Gastrocnemius medialis (tissue), 4 donors: Measurements from ENCODE around the gene ZNF283. TPM values are rescaled to one million over a fixed set of nuclear protein-coding genes. Genes with fewer than 3 reads are reported as not detected.

Source experiments
- ATAC-seq, 2 donors: fragments of 150-250 bp; one replicate each; pipeline ENCODE4 v1.9.1; 2016
- DNase-seq, 2 donors: peaks; one replicate each; pipeline ENCODE4 v3.0.0-alpha.2; 2019
- H3K27ac ChIP-seq, 4 donors: fragments of 200-600 bp; sonication (generic); 1 replicate in 1 of 4; 2 replicates in 3 of 4; pipeline ENCODE4 v1.5.1; 2016 to 2018; ENCODE audit warnings: mild to moderate bottlenecking in 2 of 4, moderate library complexity in 1 of 4
- H3K27me3 ChIP-seq, 3 donors: fragments of 200-600 bp; sonication (generic) in 2 of 3; 1 replicate in 1 of 3; 2 replicates in 2 of 3; pipeline versions ENCODE4 v1.5.1 to v1.6.0; 2016 to 2019; ENCODE audit warnings: mild to moderate bottlenecking in 1 of 3, moderate library complexity in 1 of 3
- H3K36me3 ChIP-seq, 2 donors: fragments of 200-600 bp; sonication (generic) in 1 of 2; one replicate each; pipeline ENCODE4 v1.5.1; 2017 to 2018
- H3K4me1 ChIP-seq, 2 donors: fragments of 200-600 bp; sonication (generic) in 1 of 2; one replicate each; pipeline ENCODE4 v1.5.1; 2016 to 2017; ENCODE audit warnings: mild to moderate bottlenecking in 2 of 2
- H3K4me3 ChIP-seq, 4 donors: fragments of 200-600 bp; sonication (generic) in 3 of 4; 1 replicate in 1 of 4; 2 replicates in 3 of 4; pipeline ENCODE4 v1.5.1; 2016 to 2019; ENCODE audit warnings: mild to moderate bottlenecking in 2 of 4
- H3K9me3 ChIP-seq, 3 donors: fragments of 200-600 bp; sonication (generic) in 2 of 3; 1 replicate in 1 of 3; 2 replicates in 2 of 3; pipeline ENCODE4 v1.5.1; 2016 to 2019
- POLR2A ChIP-seq, 2 donors: fragments of 450-650 bp; IDR thresholded peaks; one replicate each; pipeline ENCODE4 v1.6.1; 2017; ENCODE audit warnings: antibody characterized with exemption in 2 of 2, mild to moderate bottlenecking in 2 of 2, moderate library complexity in 2 of 2
- in situ Hi-C, 4 donors: fragments of 200-750 bp; cut with MboI; loops; one replicate each; pipeline versions ENCODE4 v1.15.0 to v1.8.0; 2017; ENCODE audit warnings: low sequenced_read_pairs in 4 of 4
- intact Hi-C: fragments of 100-400 bp; cut with DNase I; formaldehyde crosslinking; loops from one replicate; pipeline ENCODE4 v1.15.1; 2023; ENCODE audit warnings: low total_unique reads
- total RNA-seq, 4 donors: library from RNA; depleted of rRNA; stranded (reverse); fragments of >200 nt; gene quantifications; one replicate each; pipeline versions ENCODE4 v1.1.0 to v1.2.3, GENCODE V29; 2016
- TF ChIP-seq, protein P1 (sequence below), 5 experiments: fragments of 450-650 bp in 3 of 5; fragments of 200-600 bp in 2 of 5; sonication (generic) in 2 of 5; IDR thresholded peaks in 4 of 5; conservative IDR thresholded peaks in 1 of 5; 1 replicate in 4 of 5; 2 replicates in 1 of 5; pipeline ENCODE4 v1.5.1; 2016 to 2019; ENCODE audit warnings: antibody characterized with exemption in 5 of 5, mild to moderate bottlenecking in 3 of 5, moderate library complexity in 3 of 5

The ZNF283 gene
- total RNA-seq, 4 donors from 2014 or later: 1.4 to 7.3 (median 2.1) TPM

DNA sequence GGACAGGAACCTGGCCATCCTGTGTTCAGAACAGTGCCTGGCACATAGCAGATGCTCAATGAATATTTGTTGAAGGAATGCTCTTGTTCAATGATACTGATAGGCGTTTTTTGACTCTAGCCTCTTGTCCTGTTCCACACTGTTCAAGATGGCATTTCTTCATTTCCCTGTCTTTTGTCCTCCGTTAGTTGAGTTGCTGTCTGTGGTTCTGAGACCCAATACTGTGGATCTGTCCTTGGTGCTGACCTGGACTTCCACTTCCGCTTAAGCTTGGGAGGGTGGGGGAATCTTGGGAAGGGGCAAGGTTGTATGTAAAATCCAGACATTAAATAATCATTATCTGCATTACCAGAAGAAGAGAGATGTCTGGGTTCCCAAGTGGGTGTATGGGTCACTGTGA is 38.1 kb upstream of the ZNF283 start:
- Histone ChIP-seq H3K27me3 (no peaks in the 10 kb centered on the region), H3K36me3 (no peaks in the 10 kb centered on the region), H3K4me3 (no peak overlapping the region), H3K27ac (no peak overlapping the region), H3K4me1 (no peaks in the 10 kb centered on the region), H3K9me3 (no peaks in the 10 kb centered on the region)
- no peak for TF ChIP-seq POLR2A (IDR thresholded peaks at IDR 0.05)
- ATAC-seq (no peak), DNase-seq (no peak)
- intact Hi-C loops: no loop called here
- in situ Hi-C loops: loop anchor here in 1 of 4 donors (5.0 kb wide), 1 partner anchor 42 kb away; no protein-coding TSS in a partner anchor

DNA sequence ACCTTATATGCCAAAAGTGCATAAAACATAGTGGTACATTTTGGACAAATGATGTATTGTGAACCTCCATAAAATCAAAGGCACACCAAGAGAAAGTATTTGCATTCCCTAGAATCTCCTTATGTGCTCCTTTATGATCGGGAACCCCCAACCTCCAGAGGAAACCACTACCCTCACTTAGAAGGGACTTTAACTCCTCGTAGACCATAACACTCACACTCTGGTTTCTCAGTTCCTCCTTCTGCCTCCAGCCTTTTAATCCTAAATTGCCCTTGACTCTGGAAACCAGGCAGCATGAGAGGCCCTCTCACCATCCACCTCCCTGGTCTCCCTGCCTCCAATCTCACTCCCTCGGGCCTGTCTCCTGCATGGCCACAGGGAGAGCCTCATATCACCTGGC is 36.5 kb upstream of the ZNF283 start:
- in situ Hi-C loops (no loop called here), intact Hi-C loops (no loop called here)
- H3K27me3 ChIP-seq: peaks cover 0 to 2% (median 0%) of the 10 kb centered on the region in 3 donors
- H3K27ac ChIP-seq: no peak overlapping the region
- DNase-seq (no peak), ATAC-seq (no peak)
- H3K36me3 ChIP-seq: no peaks in the 10 kb centered on the region
- TF ChIP-seq POLR2A (IDR thresholded peaks at IDR 0.05): no peak
- TF ChIP-seq, protein P1, sequence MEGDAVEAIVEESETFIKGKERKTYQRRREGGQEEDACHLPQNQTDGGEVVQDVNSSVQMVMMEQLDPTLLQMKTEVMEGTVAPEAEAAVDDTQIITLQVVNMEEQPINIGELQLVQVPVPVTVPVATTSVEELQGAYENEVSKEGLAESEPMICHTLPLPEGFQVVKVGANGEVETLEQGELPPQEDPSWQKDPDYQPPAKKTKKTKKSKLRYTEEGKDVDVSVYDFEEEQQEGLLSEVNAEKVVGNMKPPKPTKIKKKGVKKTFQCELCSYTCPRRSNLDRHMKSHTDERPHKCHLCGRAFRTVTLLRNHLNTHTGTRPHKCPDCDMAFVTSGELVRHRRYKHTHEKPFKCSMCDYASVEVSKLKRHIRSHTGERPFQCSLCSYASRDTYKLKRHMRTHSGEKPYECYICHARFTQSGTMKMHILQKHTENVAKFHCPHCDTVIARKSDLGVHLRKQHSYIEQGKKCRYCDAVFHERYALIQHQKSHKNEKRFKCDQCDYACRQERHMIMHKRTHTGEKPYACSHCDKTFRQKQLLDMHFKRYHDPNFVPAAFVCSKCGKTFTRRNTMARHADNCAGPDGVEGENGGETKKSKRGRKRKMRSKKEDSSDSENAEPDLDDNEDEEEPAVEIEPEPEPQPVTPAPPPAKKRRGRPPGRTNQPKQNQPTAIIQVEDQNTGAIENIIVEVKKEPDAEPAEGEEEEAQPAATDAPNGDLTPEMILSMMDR (IDR thresholded peaks at IDR 0.05 in 4 of 5, conservative IDR thresholded peaks at IDR 0.05 in 1 of 5): no peak
- no peaks in the 10 kb centered on the region for H3K9me3 ChIP-seq
- no peaks in the 10 kb centered on the region for H3K4me1 ChIP-seq
- H3K4me3 ChIP-seq: no peak overlapping the region

DNA sequence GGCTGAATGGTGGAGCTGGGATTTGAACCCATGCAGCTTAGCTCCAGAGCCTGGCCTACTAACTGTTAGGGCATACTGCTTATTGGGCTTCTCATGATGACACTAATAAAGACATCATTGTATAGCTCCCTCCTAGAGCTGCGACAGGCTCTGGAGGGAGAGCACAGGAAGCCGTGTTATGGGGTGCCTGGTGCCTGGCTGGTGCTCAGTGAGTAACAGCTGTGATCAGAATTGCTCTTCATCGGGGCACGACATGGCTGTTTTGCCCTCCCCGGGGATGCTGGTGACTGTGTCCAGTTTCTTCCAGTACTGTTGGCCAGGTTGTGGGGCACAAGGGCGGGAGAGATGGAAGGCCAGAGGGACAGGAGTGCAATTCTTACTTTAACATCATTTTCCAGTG is 30.0 kb upstream of the ZNF283 start:
- Histone ChIP-seq H3K4me1 (no peaks in the 10 kb centered on the region), H3K36me3 (no peaks in the 10 kb centered on the region), H3K4me3 (no peak overlapping the region), H3K27ac (no peak overlapping the region), H3K9me3 (no peaks in the 10 kb centered on the region), H3K27me3 (peaks cover 0 to 25% (median 21%) of the 10 kb centered on the region in 3 donors)
- in situ Hi-C loops: no loop called here
- TF ChIP-seq, protein P1 (IDR thresholded peaks at IDR 0.05 in 4 of 5, conservative IDR thresholded peaks at IDR 0.05 in 1 of 5): no peak
- TF ChIP-seq POLR2A (IDR thresholded peaks at IDR 0.05): no peak
- ATAC-seq (no peak), DNase-seq (no peak)
- intact Hi-C loops: no loop called here

DNA sequence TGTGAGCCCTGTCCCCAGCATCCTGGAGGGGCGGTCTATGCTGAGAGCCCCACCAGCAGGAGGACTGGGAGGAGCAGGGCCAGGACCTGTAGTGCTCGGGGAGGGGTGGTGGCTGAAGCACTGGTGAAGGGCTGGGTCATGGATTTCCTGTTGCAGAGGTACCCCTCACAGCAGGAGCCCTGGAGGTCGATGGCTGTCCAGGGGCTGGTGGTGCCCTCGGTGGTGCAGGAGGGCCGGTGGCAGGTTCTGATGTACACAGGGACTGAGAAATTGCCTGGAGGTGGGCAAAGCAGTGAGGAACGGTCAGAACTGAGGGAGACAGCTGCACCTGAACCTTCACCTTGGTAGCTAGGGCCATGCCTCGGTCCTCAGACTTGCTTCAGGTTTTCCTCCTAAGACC is 29.6 kb upstream of the ZNF283 start:
- DNase-seq (no peak), ATAC-seq (no peak)
- H3K36me3 ChIP-seq: no peaks in the 10 kb centered on the region
- H3K27me3 ChIP-seq: peaks cover 0 to 25% (median 21%) of the 10 kb centered on the region in 3 donors
- H3K9me3 ChIP-seq: no peaks in the 10 kb centered on the region
- TF ChIP-seq POLR2A (IDR thresholded peaks at IDR 0.05): no peak
- TF ChIP-seq, protein P1 (IDR thresholded peaks at IDR 0.05 in 4 of 5, conservative IDR thresholded peaks at IDR 0.05 in 1 of 5): no peak
- intact Hi-C loops: no loop called here
- H3K4me3 ChIP-seq: no peak overlapping the region
- H3K27ac ChIP-seq: no peak overlapping the region
- H3K4me1 ChIP-seq: no peaks in the 10 kb centered on the region
- in situ Hi-C loops: no loop called here

DNA sequence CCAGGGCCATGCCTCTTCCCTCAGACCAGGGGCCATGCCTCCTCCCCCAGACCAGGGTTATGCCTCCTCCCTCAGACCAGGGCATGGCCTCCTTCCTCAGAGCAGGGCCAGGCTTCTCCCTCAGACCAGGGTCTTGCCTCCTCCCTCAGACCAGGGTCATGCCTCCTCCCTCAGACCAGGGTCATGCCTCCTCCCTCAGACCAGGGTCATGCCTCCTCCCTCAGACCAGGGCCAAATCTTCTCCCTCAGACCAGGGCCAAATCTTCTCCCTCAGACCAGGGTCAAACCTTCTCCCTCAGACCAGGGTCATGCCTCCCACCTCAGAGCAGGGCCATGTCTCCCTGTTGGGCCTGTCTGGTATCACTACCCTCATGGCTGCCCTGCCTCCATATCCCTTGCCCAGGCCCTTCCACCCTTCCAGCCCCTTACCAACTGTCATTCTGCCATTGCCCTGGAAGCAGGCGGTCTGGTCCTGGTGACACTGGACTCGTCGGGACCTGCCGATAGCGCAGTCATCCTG is 29.0 kb upstream of the ZNF283 start:
- no peaks in the 10 kb centered on the region for H3K9me3 ChIP-seq
- DNase-seq (no peak), ATAC-seq (no peak)
- no peak for TF ChIP-seq POLR2A (IDR thresholded peaks at IDR 0.05)
- TF ChIP-seq, protein P1 (IDR thresholded peaks at IDR 0.05 in 4 of 5, conservative IDR thresholded peaks at IDR 0.05 in 1 of 5): no peak
- no peak overlapping the region for H3K27ac ChIP-seq
- no peaks in the 10 kb centered on the region for H3K4me1 ChIP-seq
- H3K27me3 ChIP-seq: peaks cover 0 to 25% (median 21%) of the 10 kb centered on the region in 3 donors
- peak overlapping the region in 3 of 4 donors; percentile 38 to 45 (median 40) for H3K4me3 ChIP-seq
- in situ Hi-C loops (no loop called here), intact Hi-C loops (no loop called here)
- H3K36me3 ChIP-seq: no peaks in the 10 kb centered on the region
